Measurements from ENCODE around the gene CNIH3. TPM values are rescaled to one million over a fixed set of nuclear protein-coding genes. Genes with fewer than 3 reads are reported as not detected.
"Not testable (repeated sequence)": the region's sequence is repeated elsewhere in the genome, so short reads cannot be mapped to it uniquely, and the experiment has no call there.

The CNIH3 gene
- total RNA-seq, 3 donors from 2014 or later = 3.8 to 5.2 (median 4.4) TPM

DNA sequence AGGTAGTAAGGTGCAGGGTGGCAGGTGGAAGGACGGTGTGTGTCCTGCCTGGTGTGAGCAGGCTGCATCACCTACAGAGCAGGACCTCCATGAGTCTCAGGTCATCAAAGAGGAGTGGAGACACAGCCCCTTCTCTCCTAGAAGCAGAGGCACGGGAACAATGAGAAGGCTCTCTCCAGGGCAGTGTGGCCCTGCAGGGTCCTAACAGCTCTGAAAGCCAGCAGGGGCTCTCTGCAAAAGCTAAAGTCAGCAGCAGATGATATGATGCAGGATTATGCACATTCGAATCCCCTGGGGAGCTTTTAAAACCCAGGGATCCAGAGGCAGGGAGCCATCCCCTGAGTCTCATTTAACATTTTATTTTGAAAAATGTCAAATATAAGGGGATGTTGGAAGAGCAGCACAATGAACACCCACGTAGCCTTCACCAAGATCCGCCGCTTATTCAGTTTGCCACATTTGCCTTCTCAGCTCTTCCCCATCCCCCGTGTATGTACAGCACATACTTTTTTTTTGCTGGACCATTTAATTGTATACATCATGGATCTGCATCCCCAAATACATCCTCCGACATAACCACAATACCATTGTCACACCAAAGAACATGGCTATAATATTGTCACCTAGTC, 88.1 kb downstream of the CNIH3 start:
- intact Hi-C loops (cut with DNase I; ENCODE audit: low total_unique reads) = no loop called here
- Histone ChIP-seq H3K9me3 (no peaks in the 10 kb centered on the region), H3K4me1 (no peaks in the 10 kb centered on the region), H3K27me3 (no peaks in the 10 kb centered on the region), H3K27ac (no peak overlapping the region), H3K36me3 (no peaks in the 10 kb centered on the region), H3K4me3 (no peak overlapping the region)
- TF ChIP-seq, protein P1, sequence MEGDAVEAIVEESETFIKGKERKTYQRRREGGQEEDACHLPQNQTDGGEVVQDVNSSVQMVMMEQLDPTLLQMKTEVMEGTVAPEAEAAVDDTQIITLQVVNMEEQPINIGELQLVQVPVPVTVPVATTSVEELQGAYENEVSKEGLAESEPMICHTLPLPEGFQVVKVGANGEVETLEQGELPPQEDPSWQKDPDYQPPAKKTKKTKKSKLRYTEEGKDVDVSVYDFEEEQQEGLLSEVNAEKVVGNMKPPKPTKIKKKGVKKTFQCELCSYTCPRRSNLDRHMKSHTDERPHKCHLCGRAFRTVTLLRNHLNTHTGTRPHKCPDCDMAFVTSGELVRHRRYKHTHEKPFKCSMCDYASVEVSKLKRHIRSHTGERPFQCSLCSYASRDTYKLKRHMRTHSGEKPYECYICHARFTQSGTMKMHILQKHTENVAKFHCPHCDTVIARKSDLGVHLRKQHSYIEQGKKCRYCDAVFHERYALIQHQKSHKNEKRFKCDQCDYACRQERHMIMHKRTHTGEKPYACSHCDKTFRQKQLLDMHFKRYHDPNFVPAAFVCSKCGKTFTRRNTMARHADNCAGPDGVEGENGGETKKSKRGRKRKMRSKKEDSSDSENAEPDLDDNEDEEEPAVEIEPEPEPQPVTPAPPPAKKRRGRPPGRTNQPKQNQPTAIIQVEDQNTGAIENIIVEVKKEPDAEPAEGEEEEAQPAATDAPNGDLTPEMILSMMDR (IDR thresholded peaks at IDR 0.05) = no peak
- TF ChIP-seq POLR2A (IDR thresholded peaks at IDR 0.05) (no peak), POLR2AphosphoS5 (IDR thresholded peaks at IDR 0.05) (no peak)
- no peak for DNase-seq (ENCODE audit: low spot score in 2 of 2)

DNA sequence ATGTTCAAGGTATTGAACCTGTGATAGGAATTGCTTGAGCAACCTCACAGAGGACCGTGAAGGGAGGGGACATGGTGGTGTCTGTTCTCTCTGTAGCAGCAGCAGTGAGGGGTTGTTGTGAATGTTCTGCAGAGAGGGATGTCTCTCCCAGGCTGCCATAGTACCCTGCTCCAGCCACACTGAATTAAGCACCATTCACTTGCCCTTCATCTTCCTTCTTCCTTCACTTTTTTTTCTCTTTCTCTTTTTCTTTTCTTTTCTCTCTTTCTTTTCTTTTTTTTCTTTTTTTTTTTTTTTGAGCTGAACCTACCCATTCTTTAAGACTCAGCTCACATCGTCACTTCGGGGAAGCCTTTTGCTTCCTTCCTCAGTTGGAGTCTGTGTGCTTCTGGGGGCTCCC, 89.5 kb downstream of the CNIH3 start:
- no peaks in the 10 kb centered on the region for H3K27me3 ChIP-seq
- intact Hi-C loops (cut with DNase I; ENCODE audit: low total_unique reads) = no loop called here
- no peak overlapping the region for H3K27ac ChIP-seq
- no peak for DNase-seq (ENCODE audit: low spot score in 2 of 2)
- no peaks in the 10 kb centered on the region for H3K36me3 ChIP-seq
- no peak overlapping the region for H3K4me3 ChIP-seq
- no peaks in the 10 kb centered on the region for H3K9me3 ChIP-seq
- no peaks in the 10 kb centered on the region for H3K4me1 ChIP-seq
- TF ChIP-seq, protein P1 (IDR thresholded peaks at IDR 0.05) = no peak
- TF ChIP-seq POLR2A (IDR thresholded peaks at IDR 0.05) (no peak), POLR2AphosphoS5 (IDR thresholded peaks at IDR 0.05) (no peak)

DNA sequence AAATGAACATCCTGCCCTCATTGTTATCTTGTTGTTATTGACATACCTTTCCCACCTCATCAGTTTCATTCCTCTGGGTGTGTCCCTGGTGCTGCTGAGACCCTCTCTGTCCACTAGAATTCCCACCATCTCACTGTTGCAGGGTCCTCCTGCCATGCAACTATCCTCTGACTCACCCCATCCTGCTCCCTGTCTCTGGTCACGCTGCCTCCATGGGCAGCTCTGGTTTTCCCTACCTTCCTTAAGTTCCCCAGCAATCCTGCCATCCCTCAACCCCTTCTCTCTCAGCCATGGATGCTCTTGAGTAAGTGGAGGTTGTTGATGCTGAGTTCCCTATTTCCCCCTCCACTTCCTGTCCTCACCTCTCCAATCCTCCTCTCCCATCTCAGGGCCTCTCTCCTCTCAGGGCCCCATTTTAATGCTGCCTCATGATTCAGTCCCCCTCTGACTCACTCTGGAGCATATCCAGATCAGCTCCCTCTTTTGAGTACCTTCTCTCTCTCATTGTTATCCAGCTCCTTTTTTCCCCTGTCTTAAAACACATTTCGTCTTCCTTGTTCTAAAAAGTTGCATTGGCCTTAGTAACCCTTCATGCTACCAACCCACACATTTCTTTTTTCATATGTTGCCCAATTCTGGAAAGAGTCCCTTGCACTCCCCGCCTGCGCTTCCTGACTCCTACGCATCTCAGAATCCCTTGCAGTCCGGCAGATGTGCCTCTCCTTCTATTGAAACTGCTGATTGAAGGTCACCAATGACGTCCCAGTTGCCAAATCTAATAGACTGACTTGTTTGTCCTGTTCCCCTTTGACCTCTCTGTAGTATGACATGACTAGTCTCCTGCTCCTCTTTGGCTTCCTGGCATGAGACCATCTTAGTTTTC, 92.0 kb downstream of the CNIH3 start:
- no peak for TF ChIP-seq POLR2A (IDR thresholded peaks at IDR 0.05)
- TF ChIP-seq POLR2AphosphoS5 (IDR thresholded peaks at IDR 0.05) = no peak
- TF ChIP-seq, protein P1 (IDR thresholded peaks at IDR 0.05) = no peak
- no peak overlapping the region for H3K4me3 ChIP-seq
- H3K36me3 ChIP-seq = no peaks in the 10 kb centered on the region
- H3K9me3 ChIP-seq = no peaks in the 10 kb centered on the region
- H3K27ac ChIP-seq = peak overlapping the region; percentile 35 to 73
- H3K4me1 ChIP-seq = no peaks in the 10 kb centered on the region
- no peak for DNase-seq (ENCODE audit: low spot score in 2 of 2)
- H3K27me3 ChIP-seq = no peaks in the 10 kb centered on the region
- intact Hi-C loops (cut with DNase I; ENCODE audit: low total_unique reads) = loop anchor here (2.0 kb wide), 1 partner anchor 63 kb away; no protein-coding TSS in a partner anchor

DNA sequence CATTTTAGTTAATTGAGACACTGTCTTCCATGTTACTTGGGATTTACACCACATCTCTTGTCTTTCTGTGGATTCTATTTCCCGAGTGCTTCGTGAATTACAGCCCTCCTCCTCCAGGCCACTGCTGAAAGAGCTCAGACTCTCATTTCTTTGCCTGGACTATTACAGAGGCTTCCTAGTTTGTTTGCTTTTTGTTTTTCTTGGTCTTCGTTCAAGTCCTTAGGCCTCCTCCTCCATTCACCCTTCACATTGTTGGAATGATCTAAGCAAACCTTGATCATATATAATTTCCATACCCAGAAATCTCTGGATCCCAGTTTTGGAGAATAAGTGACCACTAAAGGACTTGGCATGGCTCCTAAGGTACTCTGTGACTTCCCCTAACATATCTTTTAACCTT, 94.1 kb downstream of the CNIH3 start:
- intact Hi-C loops (cut with DNase I; ENCODE audit: low total_unique reads) = no loop called here
- TF ChIP-seq POLR2A (IDR thresholded peaks at IDR 0.05) (no peak), POLR2AphosphoS5 (IDR thresholded peaks at IDR 0.05) (no peak)
- TF ChIP-seq, protein P1 (IDR thresholded peaks at IDR 0.05) = no peak
- DNase-seq (ENCODE audit: low spot score in 2 of 2) = no peak

DNA sequence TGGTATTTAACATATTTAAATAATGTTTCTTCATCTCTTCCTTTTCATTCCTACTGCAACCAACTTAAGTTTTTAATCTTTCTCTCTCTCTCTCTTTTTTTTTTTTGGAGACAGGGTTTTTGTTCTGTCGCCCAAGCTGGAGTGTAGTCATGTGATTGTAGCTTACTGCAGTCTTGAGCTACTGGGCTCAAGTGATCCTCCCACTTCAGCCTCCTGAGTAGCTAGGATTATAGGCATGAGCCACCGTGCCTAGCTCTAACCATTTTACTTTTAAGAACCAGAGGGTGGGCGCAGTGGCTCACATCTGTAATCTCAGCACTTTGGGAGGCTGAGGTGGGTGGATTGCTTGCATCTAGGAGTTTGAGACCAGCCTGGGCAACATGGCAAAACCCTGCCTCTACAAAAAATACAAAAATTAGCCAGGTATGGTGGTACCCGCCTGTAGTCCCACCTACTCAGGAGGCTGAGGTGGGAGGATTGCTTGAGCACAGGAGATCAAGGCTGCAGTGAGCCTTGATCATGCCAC, 95.2 kb downstream of the CNIH3 start:
- H3K27ac ChIP-seq; H3K4me1 ChIP-seq; DNase-seq (ENCODE audit: low spot score in 2 of 2); H3K36me3 ChIP-seq; intact Hi-C loops (cut with DNase I; ENCODE audit: low total_unique reads); H3K4me3 ChIP-seq; H3K9me3 ChIP-seq; H3K27me3 ChIP-seq: not testable (repeated sequence)

More for the DNA sequence above, 94.1 kb downstream of the CNIH3 start:
- no peak overlapping the region for H3K4me3 ChIP-seq
- no peaks in the 10 kb centered on the region for H3K36me3 ChIP-seq
- H3K9me3 ChIP-seq = no peaks in the 10 kb centered on the region
- no peaks in the 10 kb centered on the region for H3K4me1 ChIP-seq
- H3K27ac ChIP-seq = no peak overlapping the region
- H3K27me3 ChIP-seq = no peaks in the 10 kb centered on the region

Data from breast epithelium (tissue), 4 donors.